HEK293 (cell line): ENCODE results near the gene CDH18.

Source experiments
- CTCF ChIA-PET: fragments of 350-600 bp; formaldehyde crosslinking; extraction: SDS; loops from one replicate; lab custom pipeline; 2021; ENCODE audit warnings: antibody characterized with exemption; lab: Yijun Ruan, JAX
- POLR2A ChIA-PET: fragments of 300-600 bp; formaldehyde crosslinking; extraction: SDS; loops from one replicate; lab custom pipeline; 2020; ENCODE audit warnings: antibody characterized with exemption, inconsistent platforms; lab: Yijun Ruan, JAX
- H3K27ac ChIP-seq: fragments of 200-500 bp; sonication (Bioruptor generic); 2 replicates; pipeline ENCODE4 v1.5.1; 2014; ENCODE audit warnings: low read depth, low read length, control low read depth, inconsistent platforms; ENCODE audit errors: extremely low read depth
- H3K36me3 ChIP-seq, 2 experiments: fragments of 200-500 bp in 1 of 2; sonication (Bioruptor generic) in 1 of 2; 1 replicate in 1 of 2; 2 replicates in 1 of 2; pipeline ENCODE4 v1.5.1; 2014 to 2017; ENCODE audit warnings: inconsistent platforms in 2 of 2, low read length in 2 of 2; ENCODE audit not compliant: control insufficient read depth in 2 of 2, insufficient read depth in 1 of 2
- H3K4me1 ChIP-seq: fragments of 200-500 bp; sonication (Bioruptor generic); 2 replicates; pipeline ENCODE4 v1.5.1; 2014; ENCODE audit warnings: mild to moderate bottlenecking, low read length, inconsistent platforms; ENCODE audit not compliant: control insufficient read depth, insufficient read depth
- H3K4me3 ChIP-seq: 2 replicates; pipeline ENCODE4 v1.5.1; 2011; ENCODE audit warnings: low read depth, mild to moderate bottlenecking, control low read depth, low read length, moderate library complexity
- H3K9me3 ChIP-seq: fragments of 200-500 bp; sonication (Bioruptor generic); 2 replicates; pipeline ENCODE4 v1.5.1; 2014; ENCODE audit warnings: low read depth, low read length, inconsistent platforms; ENCODE audit not compliant: control insufficient read depth, insufficient read depth
- FEZF1 ChIP-seq: fragments of 450-650 bp; formaldehyde crosslinking; IDR thresholded peaks from 2 replicates; pipeline ENCODE4 v1.5.1; 2016; ENCODE audit warnings: missing biosample characterization, missing genetic modification characterization
- MEIS1 ChIP-seq: sonication (generic); formaldehyde crosslinking; IDR thresholded peaks from 2 replicates; pipeline ENCODE4 v1.8.1; 2022; ENCODE audit warnings: missing genetic modification reagents, mild to moderate bottlenecking, borderline replicate concordance
- MYNN ChIP-seq: fragments of 450-650 bp; formaldehyde crosslinking; IDR thresholded peaks from 2 replicates; pipeline ENCODE4 v1.5.1; 2016; ENCODE audit warnings: missing biosample characterization, missing genetic modification characterization, borderline replicate concordance
- OSR2 ChIP-seq: fragments of 450-650 bp; formaldehyde crosslinking; IDR thresholded peaks from 2 replicates; pipeline ENCODE4 v1.5.1; 2016; ENCODE audit warnings: missing biosample characterization, missing genetic modification characterization
- PRDM6 ChIP-seq: fragments of 450-650 bp; formaldehyde crosslinking; IDR thresholded peaks from 2 replicates; pipeline ENCODE4 v1.5.1; 2017; ENCODE audit warnings: missing biosample characterization, missing genetic modification characterization
- SALL2 ChIP-seq: fragments of 450-650 bp; formaldehyde crosslinking; IDR thresholded peaks from 2 replicates; pipeline ENCODE4 v1.5.0; 2017; ENCODE audit warnings: missing biosample characterization, mild to moderate bottlenecking, missing genetic modification characterization, borderline replicate concordance
- SP3 ChIP-seq: fragments of 450-650 bp; formaldehyde crosslinking; IDR thresholded peaks from 2 replicates; pipeline ENCODE4 v1.5.1; 2016; ENCODE audit warnings: missing biosample characterization, missing genetic modification characterization
- ZNF155 ChIP-seq: fragments of 450-650 bp; formaldehyde crosslinking; IDR thresholded peaks from 2 replicates; pipeline ENCODE4 v1.5.1; 2016; ENCODE audit warnings: missing biosample characterization, missing genetic modification characterization
- ZNF169 ChIP-seq: fragments of 450-650 bp; formaldehyde crosslinking; IDR thresholded peaks from 2 replicates; pipeline ENCODE4 v1.5.1; 2016; ENCODE audit warnings: missing biosample characterization, missing genetic modification characterization
- ZNF19 ChIP-seq: fragments of 450-650 bp; formaldehyde crosslinking; IDR thresholded peaks from 2 replicates; pipeline ENCODE4; 2016; ENCODE audit warnings: missing biosample characterization, missing genetic modification characterization, low read depth
- ZNF221 ChIP-seq: fragments of 450-650 bp; formaldehyde crosslinking; IDR thresholded peaks from 2 replicates; pipeline ENCODE4 v1.5.1; 2017; ENCODE audit warnings: missing biosample characterization, missing genetic modification characterization, borderline replicate concordance
- ZNF274 ChIP-seq, 2 experiments: fragments of 200-500 bp in 1 of 2; fragments of 450-650 bp in 1 of 2; sonication (Bioruptor generic) in 1 of 2; formaldehyde crosslinking in 1 of 2; IDR thresholded peaks; 2 replicates each; pipeline versions ENCODE4 v1.5.1 to v1.6.1; 2014 to 2016; ENCODE audit warnings: borderline replicate concordance in 1 of 2, inconsistent platforms in 1 of 2, low read length in 1 of 2, missing biosample characterization in 1 of 2, missing genetic modification characterization in 1 of 2
- ZNF391 ChIP-seq: fragments of 450-650 bp; formaldehyde crosslinking; IDR thresholded peaks from 2 replicates; pipeline ENCODE4 v1.5.1; 2016; ENCODE audit warnings: low read depth, missing biosample characterization, missing genetic modification characterization, borderline replicate concordance
- ZNF449 ChIP-seq: fragments of 450-650 bp; formaldehyde crosslinking; IDR thresholded peaks from 2 replicates; pipeline ENCODE4 v1.5.1; 2017; ENCODE audit warnings: missing biosample characterization, mild to moderate bottlenecking, missing genetic modification characterization, moderate library complexity
- ZNF501 ChIP-seq: fragments of 450-650 bp; formaldehyde crosslinking; IDR thresholded peaks from 2 replicates; pipeline ENCODE4 v1.5.1; 2016; ENCODE audit warnings: missing biosample characterization, missing genetic modification characterization
- ZSCAN30 ChIP-seq: fragments of 450-650 bp; IDR thresholded peaks from 2 replicates; pipeline ENCODE4 v1.5.1; 2018; ENCODE audit warnings: missing biosample characterization, mild to moderate bottlenecking, missing genetic modification characterization, moderate library complexity
- TF ChIP-seq, protein P1 (sequence below): fragments of 450-650 bp; formaldehyde crosslinking; IDR thresholded peaks from 2 replicates; pipeline ENCODE4 v1.5.1; 2016; ENCODE audit warnings: missing biosample characterization, missing genetic modification characterization
- TF ChIP-seq, protein P2 (sequence below): fragments of 450-650 bp; IDR thresholded peaks from 2 replicates; pipeline ENCODE4 v1.5.1; 2018; ENCODE audit warnings: missing biosample characterization, mild to moderate bottlenecking, missing genetic modification characterization
- TF ChIP-seq, protein P3 (sequence below): fragments of 450-650 bp; formaldehyde crosslinking; IDR thresholded peaks from 2 replicates; pipeline ENCODE4 v1.5.1; 2016; ENCODE audit warnings: missing biosample characterization, missing genetic modification characterization
- TF ChIP-seq, protein P4 (sequence below): fragments of 450-650 bp; formaldehyde crosslinking; IDR thresholded peaks from 2 replicates; pipeline ENCODE4 v1.5.1; 2016; ENCODE audit warnings: missing biosample characterization, missing genetic modification characterization

Gene CDH18

DNA sequence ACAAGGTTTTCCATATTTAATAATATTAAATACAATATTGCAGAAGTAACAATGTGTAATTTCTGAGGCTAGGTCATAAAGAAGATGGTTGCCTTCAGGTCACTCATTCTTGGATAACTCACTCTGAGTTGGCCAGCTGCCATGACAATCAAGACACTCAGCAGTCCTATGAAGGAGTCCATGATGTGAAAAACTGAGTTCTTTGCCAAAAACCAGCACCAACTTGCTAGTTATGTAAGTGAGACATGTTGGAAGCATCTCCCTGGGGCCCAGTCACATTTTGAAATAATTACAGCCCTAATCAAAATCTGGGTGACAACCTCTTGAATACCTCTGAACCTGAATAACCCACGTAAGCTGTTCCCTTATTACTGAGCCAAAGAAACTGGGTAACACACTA, 453.2 kb downstream of the CDH18 start:
- H3K9me3 ChIP-seq = no peaks in the 10 kb centered on the region
- H3K4me1 ChIP-seq = no peaks in the 10 kb centered on the region
- H3K4me3 ChIP-seq = no peak overlapping the region
- no peak overlapping the region for H3K27ac ChIP-seq
- TF ChIP-seq MYNN (tag by site-specific recombination) = no peak
- H3K36me3 ChIP-seq = no peaks in the 10 kb centered on the region
- CTCF ChIA-PET = no interaction called here
- POLR2A ChIA-PET = no interaction called here

DNA sequence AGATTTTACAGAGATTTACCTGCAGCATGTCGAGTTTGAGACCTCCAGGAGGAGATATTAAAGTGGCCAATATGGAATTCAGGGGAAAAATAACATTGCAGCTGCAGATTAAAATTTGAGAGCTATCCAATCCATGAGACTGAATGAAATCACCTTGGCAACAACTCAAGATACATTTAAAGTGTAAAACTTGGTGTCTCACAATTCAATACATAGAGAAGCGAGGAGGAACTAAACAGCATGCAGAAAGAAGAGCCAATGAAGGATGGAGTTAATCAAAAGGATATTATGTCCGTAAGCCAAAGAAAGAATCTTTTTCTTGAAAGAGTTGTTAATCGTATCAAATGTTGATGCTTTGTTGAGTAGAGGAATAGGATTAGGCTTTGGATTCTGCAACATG, 455.1 kb downstream of the CDH18 start:
- TF ChIP-seq, protein P1, sequence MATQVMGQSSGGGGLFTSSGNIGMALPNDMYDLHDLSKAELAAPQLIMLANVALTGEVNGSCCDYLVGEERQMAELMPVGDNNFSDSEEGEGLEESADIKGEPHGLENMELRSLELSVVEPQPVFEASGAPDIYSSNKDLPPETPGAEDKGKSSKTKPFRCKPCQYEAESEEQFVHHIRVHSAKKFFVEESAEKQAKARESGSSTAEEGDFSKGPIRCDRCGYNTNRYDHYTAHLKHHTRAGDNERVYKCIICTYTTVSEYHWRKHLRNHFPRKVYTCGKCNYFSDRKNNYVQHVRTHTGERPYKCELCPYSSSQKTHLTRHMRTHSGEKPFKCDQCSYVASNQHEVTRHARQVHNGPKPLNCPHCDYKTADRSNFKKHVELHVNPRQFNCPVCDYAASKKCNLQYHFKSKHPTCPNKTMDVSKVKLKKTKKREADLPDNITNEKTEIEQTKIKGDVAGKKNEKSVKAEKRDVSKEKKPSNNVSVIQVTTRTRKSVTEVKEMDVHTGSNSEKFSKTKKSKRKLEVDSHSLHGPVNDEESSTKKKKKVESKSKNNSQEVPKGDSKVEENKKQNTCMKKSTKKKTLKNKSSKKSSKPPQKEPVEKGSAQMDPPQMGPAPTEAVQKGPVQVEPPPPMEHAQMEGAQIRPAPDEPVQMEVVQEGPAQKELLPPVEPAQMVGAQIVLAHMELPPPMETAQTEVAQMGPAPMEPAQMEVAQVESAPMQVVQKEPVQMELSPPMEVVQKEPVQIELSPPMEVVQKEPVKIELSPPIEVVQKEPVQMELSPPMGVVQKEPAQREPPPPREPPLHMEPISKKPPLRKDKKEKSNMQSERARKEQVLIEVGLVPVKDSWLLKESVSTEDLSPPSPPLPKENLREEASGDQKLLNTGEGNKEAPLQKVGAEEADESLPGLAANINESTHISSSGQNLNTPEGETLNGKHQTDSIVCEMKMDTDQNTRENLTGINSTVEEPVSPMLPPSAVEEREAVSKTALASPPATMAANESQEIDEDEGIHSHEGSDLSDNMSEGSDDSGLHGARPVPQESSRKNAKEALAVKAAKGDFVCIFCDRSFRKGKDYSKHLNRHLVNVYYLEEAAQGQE (tag by site-specific recombination) = no peak
- TF ChIP-seq ZNF155 (tag by site-specific recombination) = no peak
- TF ChIP-seq SP3 (tag by site-specific recombination) = no peak
- no peak for TF ChIP-seq OSR2 (tag by site-specific recombination)
- no peak for TF ChIP-seq ZNF391 (tag by site-specific recombination)
- TF ChIP-seq, protein P2, sequence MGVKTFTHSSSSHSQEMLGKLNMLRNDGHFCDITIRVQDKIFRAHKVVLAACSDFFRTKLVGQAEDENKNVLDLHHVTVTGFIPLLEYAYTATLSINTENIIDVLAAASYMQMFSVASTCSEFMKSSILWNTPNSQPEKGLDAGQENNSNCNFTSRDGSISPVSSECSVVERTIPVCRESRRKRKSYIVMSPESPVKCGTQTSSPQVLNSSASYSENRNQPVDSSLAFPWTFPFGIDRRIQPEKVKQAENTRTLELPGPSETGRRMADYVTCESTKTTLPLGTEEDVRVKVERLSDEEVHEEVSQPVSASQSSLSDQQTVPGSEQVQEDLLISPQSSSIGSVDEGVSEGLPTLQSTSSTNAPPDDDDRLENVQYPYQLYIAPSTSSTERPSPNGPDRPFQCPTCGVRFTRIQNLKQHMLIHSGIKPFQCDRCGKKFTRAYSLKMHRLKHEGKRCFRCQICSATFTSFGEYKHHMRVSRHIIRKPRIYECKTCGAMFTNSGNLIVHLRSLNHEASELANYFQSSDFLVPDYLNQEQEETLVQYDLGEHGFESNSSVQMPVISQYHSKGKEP (tag by site-specific recombination) = no peak
- no peak for TF ChIP-seq ZSCAN30 (tag by site-specific recombination)
- TF ChIP-seq, protein P3, sequence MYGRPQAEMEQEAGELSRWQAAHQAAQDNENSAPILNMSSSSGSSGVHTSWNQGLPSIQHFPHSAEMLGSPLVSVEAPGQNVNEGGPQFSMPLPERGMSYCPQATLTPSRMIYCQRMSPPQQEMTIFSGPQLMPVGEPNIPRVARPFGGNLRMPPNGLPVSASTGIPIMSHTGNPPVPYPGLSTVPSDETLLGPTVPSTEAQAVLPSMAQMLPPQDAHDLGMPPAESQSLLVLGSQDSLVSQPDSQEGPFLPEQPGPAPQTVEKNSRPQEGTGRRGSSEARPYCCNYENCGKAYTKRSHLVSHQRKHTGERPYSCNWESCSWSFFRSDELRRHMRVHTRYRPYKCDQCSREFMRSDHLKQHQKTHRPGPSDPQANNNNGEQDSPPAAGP = no peak
- TF ChIP-seq SALL2 (tag by site-specific recombination) = no peak
- TF ChIP-seq ZNF169 (tag by site-specific recombination) = no peak
- TF ChIP-seq MEIS1 (CRISPR knock-in tag) = no peak
- TF ChIP-seq PRDM6 (tag by site-specific recombination) = no peak
- TF ChIP-seq ZNF501 (tag by site-specific recombination) = no peak
- TF ChIP-seq FEZF1 = no peak
- no peak for TF ChIP-seq ZNF449 (tag by site-specific recombination)
- no peak for TF ChIP-seq ZNF221 (tag by site-specific recombination)
- TF ChIP-seq ZNF19 = no peak
- TF ChIP-seq, protein P4, sequence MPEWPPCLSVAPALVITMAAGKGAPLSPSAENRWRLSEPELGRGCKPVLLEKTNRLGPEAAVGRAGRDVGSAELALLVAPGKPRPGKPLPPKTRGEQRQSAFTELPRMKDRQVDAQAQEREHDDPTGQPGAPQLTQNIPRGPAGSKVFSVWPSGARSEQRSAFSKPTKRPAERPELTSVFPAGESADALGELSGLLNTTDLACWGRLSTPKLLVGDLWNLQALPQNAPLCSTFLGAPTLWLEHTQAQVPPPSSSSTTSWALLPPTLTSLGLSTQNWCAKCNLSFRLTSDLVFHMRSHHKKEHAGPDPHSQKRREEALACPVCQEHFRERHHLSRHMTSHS = no peak
- no peak for TF ChIP-seq ZNF274 (IDR thresholded peaks at IDR 0.05; ENCODE audit: low read length)
- TF ChIP-seq ZNF274 (tag by site-specific recombination; IDR thresholded peaks at IDR 0.05; ENCODE audit: borderline replicate concordance) = no peak
- Histone ChIP-seq H3K36me3 (no peaks in the 10 kb centered on the region), H3K9me3 (no peaks in the 10 kb centered on the region), H3K4me3 (no peak overlapping the region), H3K4me1 (no peaks in the 10 kb centered on the region), H3K27ac (no peak overlapping the region)
- ChIA-PET POLR2A (no interaction called here), CTCF (no interaction called here)
